PFSK-1 (cell line): ENCODE results near the gene WDPCP.

ENCODE experiments used
- FOXP2 ChIP-seq: optimal IDR thresholded peaks from 2 replicates; pipeline ENCODE3; 2011; ENCODE audit warnings: borderline replicate concordance, control low read depth, inconsistent platforms; ENCODE audit not compliant: insufficient read depth; ENCODE audit errors: extremely low read length, extremely low read depth
- POLR2AphosphoS5 ChIP-seq: IDR thresholded peaks from 2 replicates; pipeline ENCODE4 v1.6.1; 2012; ENCODE audit warnings: low read depth, mild to moderate bottlenecking, control low read depth, low read length, moderate library complexity
- REST ChIP-seq, 2 experiments: IDR thresholded peaks; 2 replicates each; pipeline versions ENCODE4 v1.6.1 to v1.8.0; 2011 to 2012; ENCODE audit warnings: low read depth in 2 of 2, low read length in 2 of 2, control low read depth in 1 of 2, inconsistent platforms in 1 of 2, mild to moderate bottlenecking in 1 of 2, moderate library complexity in 1 of 2; ENCODE audit not compliant: insufficient read depth in 1 of 2
- SIN3A ChIP-seq: IDR thresholded peaks from 2 replicates; pipeline ENCODE4 v1.6.1; 2012; ENCODE audit warnings: mild to moderate bottlenecking, low read length, moderate library complexity, borderline replicate concordance; ENCODE audit not compliant: insufficient read depth
- TAF1 ChIP-seq: IDR thresholded peaks from 2 replicates; pipeline ENCODE4 v1.6.1; 2012; ENCODE audit warnings: low read length, control low read depth, borderline replicate concordance; ENCODE audit not compliant: insufficient read depth

- no peak for TF ChIP-seq POLR2AphosphoS5
- no peak for TF ChIP-seq SIN3A
- no peak for TF ChIP-seq REST (IDR thresholded peaks at IDR 0.05; ENCODE audit: insufficient read depth in 1 of 2, low read depth in 2 of 2, low read length in 2 of 2)
- no peak for TF ChIP-seq TAF1
- no peak for TF ChIP-seq FOXP2
Measured at GRCh38 chr2:63477686-63478085, 110.6 kb downstream of the WDPCP start.
